Spleen (tissue), 11 donors: ENCODE measurements around the gene PLEKHF1. TPM values are rescaled to one million over a fixed set of nuclear protein-coding genes. Genes with fewer than 3 reads are reported as not detected.

Experiments used
- DNase-seq: peaks from one replicate; pipeline ENCODE4 v3.0.0-alpha.2; 2020
- H3K27ac ChIP-seq, 8 donors: fragments of 200-600 bp; sonication (generic) in 7 of 8; 1 replicate in 4 of 8; 2 replicates in 4 of 8; pipeline versions ENCODE4 v1.5.0 to v1.8.0; 2016 to 2021; ENCODE audit warnings: inconsistent platforms in 4 of 8, mild to moderate bottlenecking in 4 of 8, moderate library complexity in 1 of 8
- H3K27me3 ChIP-seq, 7 donors: fragments of 200-600 bp; sonication (generic) in 6 of 7; replicated peaks in 1 of 7; 1 replicate in 4 of 7; 2 replicates in 3 of 7; pipeline versions ENCODE4 v1.5.0 to v1.8.0; 2016 to 2021; ENCODE audit warnings: inconsistent platforms in 3 of 7, mild to moderate bottlenecking in 1 of 7
- H3K36me3 ChIP-seq, 6 donors: fragments of 200-600 bp; sonication (generic) in 5 of 6; 1 replicate in 4 of 6; 2 replicates in 2 of 6; pipeline versions ENCODE4 v1.5.0 to v1.8.0; 2016 to 2021; ENCODE audit warnings: inconsistent platforms in 2 of 6
- H3K4me1 ChIP-seq, 6 donors: fragments of 200-600 bp; sonication (generic) in 5 of 6; 1 replicate in 3 of 6; 2 replicates in 3 of 6; pipeline versions ENCODE4 v1.5.0 to v1.8.0; 2016 to 2021; ENCODE audit warnings: inconsistent platforms in 3 of 6
- H3K4me3 ChIP-seq, 8 donors: fragments of 200-600 bp; sonication (generic) in 7 of 8; 1 replicate in 4 of 8; 2 replicates in 4 of 8; pipeline versions ENCODE4 v1.5.0 to v1.8.0; 2016 to 2021; ENCODE audit warnings: inconsistent platforms in 4 of 8, mild to moderate bottlenecking in 4 of 8, moderate library complexity in 2 of 8
- H3K9me3 ChIP-seq, 8 donors: fragments of 200-600 bp; sonication (generic) in 7 of 8; 1 replicate in 4 of 8; 2 replicates in 4 of 8; pipeline versions ENCODE4 v1.5.0 to v1.8.0; 2016 to 2021; ENCODE audit warnings: inconsistent platforms in 4 of 8
- CTCF ChIP-seq, 11 experiments: fragments of 200-600 bp in 7 of 11; fragments of 450-650 bp in 4 of 11; sonication (generic) in 4 of 11; IDR thresholded peaks in 8 of 11; conservative IDR thresholded peaks in 3 of 11; 1 replicate in 7 of 11; 2 replicates in 4 of 11; pipeline versions ENCODE4 v1.4.0 to v1.8.0; 2016 to 2021; ENCODE audit warnings: antibody characterized with exemption in 11 of 11, inconsistent platforms in 4 of 11, mild to moderate bottlenecking in 1 of 11
- POLR2A ChIP-seq, 3 donors: fragments of 450-650 bp; IDR thresholded peaks; one replicate each; pipeline ENCODE4 v1.5.1; 2017; ENCODE audit warnings: antibody characterized with exemption in 3 of 3, mild to moderate bottlenecking in 1 of 3
- POLR2AphosphoS5 ChIP-seq, 3 donors: sonication (generic); formaldehyde crosslinking; IDR thresholded peaks; one replicate each; pipeline ENCODE4 v1.5.1; 2017; ENCODE audit warnings: antibody characterized with exemption in 3 of 3
- WGBS, 5 donors: extraction: QIAGEN DNeasy Blood & Tissue Kit in 3 of 5; methylation state at CpG; one replicate each; pipeline versions ENCODE4 v1.1.5 to v1.1.7; 2013 to 2018; 5-methylcytosine and 5-hydroxymethylcytosine counted together
- intact Hi-C: fragments of 100-400 bp; cut with DNase I; formaldehyde crosslinking; loops from one replicate; pipeline ENCODE4 v1.15.0; 2023; ENCODE audit warnings: low total_unique reads
- polyA plus RNA-seq, 3 donors: library from polyadenylated mRNA; stranded (reverse); fragments of 200-250 nt; gene quantifications; one replicate each; pipeline ENCODE4 v1.2.1, GENCODE V29; 2013
- total RNA-seq, 7 donors: library from RNA; depleted of rRNA in 3 of 7; stranded (reverse); fragments of >200 nt in 3 of 7; fragmentation: NEBNext Ultra II Directional in 4 of 7; extraction: Animal tissue kit (Norgen Biotek cat#: 25700) in 4 of 7; gene quantifications; one replicate each; pipeline versions ENCODE4 v1.1.0 to v1.2.1, GENCODE V29; 2016 to 2021
- donor health status: healthy with polysubstance abuse.
- donor health status: DM: no; HTN: no; CAD: no; lungs with moderate emphysema.
- donor health status: DM: no; HTN: no; CAD: no.
- donor health status: Bipolar disorder and iron deficiency.
- donor health status: healthy.
- donor health status: DM: no; HTN: no; CAD: no.
- donor health status: DM: yes; HTN: yes; CAD: no.

Gene PLEKHF1
- total and polyA plus RNA-seq, 10 donors = 9.7 to 28.0 (median 18.2) TPM

GRCh38 chr19:29666578-29667386 lies 1.5 kb downstream of the PLEKHF1 start:
- Histone ChIP-seq H3K27ac (peak overlapping the region; percentile 52 to 93 (median 84)), H3K9me3 (no peaks in the 10 kb centered on the region), H3K36me3 (peaks cover 0 to 6% (median 0%) of the 10 kb centered on the region in 6 donors), H3K27me3 (no peaks in the 10 kb centered on the region), H3K4me3 (peak overlapping the region; percentile 76 to 98 (median 84)), H3K4me1 (peaks cover 52 to 94% (median 82%) of the 10 kb centered on the region in 6 donors)
- intact Hi-C loops = loop anchor here (10.0 kb wide), 2 partner anchors 48 to 52 kb away; partner anchors contain the start of gene C19orf12
- DNase-seq = peak; percentile 85
- WGBS, 5 donors = 24 to 45% (median 38%) methylated on average over 20 of the region's 20 CpGs
- TF ChIP-seq POLR2AphosphoS5 (IDR thresholded peaks at IDR 0.05) (peak; percentile 24 to 42 (median 27)), POLR2A (IDR thresholded peaks at IDR 0.05) (peak in 1 of 3 donors; percentile 6), CTCF (IDR thresholded peaks at IDR 0.05 in 8 of 11, conservative IDR thresholded peaks at IDR 0.05 in 3 of 11) (no peak)

- H3K36me3 ChIP-seq = peaks cover 0 to 6% (median 0%) of the 10 kb centered on the region in 6 donors
- H3K27me3 ChIP-seq = no peaks in the 10 kb centered on the region
- H3K4me1 ChIP-seq = peaks cover 54 to 94% (median 85%) of the 10 kb centered on the region in 6 donors
- no peaks in the 10 kb centered on the region for H3K9me3 ChIP-seq
- 67 to 83% (median 73%) methylated on average over 9 to 11 of the region's 11 CpGs for WGBS, 5 donors
- no peak for TF ChIP-seq POLR2AphosphoS5 (IDR thresholded peaks at IDR 0.05)
- no peak for TF ChIP-seq CTCF (IDR thresholded peaks at IDR 0.05 in 8 of 11, conservative IDR thresholded peaks at IDR 0.05 in 3 of 11)
- TF ChIP-seq POLR2A (IDR thresholded peaks at IDR 0.05) = no peak
- peak overlapping the region; percentile 76 to 98 (median 84) for H3K4me3 ChIP-seq
- peak; percentile 79 for DNase-seq
- intact Hi-C loops = loop anchor here (10.0 kb wide), 2 partner anchors 47 to 53 kb away; partner anchors contain the start of gene C19orf12
- H3K27ac ChIP-seq = peak overlapping the region; percentile 52 to 93 (median 84)
Measured at GRCh38 chr19:29667387-29667783, 2.1 kb downstream of the PLEKHF1 start.

- H3K9me3 ChIP-seq = no peaks in the 10 kb centered on the region
- DNase-seq = peak; percentile 89
- H3K4me1 ChIP-seq = peaks cover 53 to 94% (median 85%) of the 10 kb centered on the region in 6 donors
- H3K4me3 ChIP-seq = peak overlapping the region in 7 of 8 donors; percentile 6 to 89 (median 82)
- H3K27me3 ChIP-seq = no peaks in the 10 kb centered on the region
- H3K27ac ChIP-seq = peak overlapping the region; percentile 15 to 93 (median 84)
- 37 to 55% (median 45%) methylated on average over 5 to 7 of the region's 7 CpGs for WGBS, 5 donors
- peaks cover 0 to 6% (median 0%) of the 10 kb centered on the region in 6 donors for H3K36me3 ChIP-seq
- intact Hi-C loops = loop anchor here (10.0 kb wide), 2 partner anchors 47 to 53 kb away; partner anchors contain the start of gene C19orf12
- TF ChIP-seq POLR2A (IDR thresholded peaks at IDR 0.05) (no peak), POLR2AphosphoS5 (IDR thresholded peaks at IDR 0.05) (peak; percentile 51 to 66 (median 59)), CTCF (IDR thresholded peaks at IDR 0.05 in 8 of 11, conservative IDR thresholded peaks at IDR 0.05 in 3 of 11) (peak in 4 of 11 experiments; percentile 14 to 46 (median 28))
Measured at GRCh38 chr19:29667901-29668341, 2.7 kb downstream of the PLEKHF1 start.
